Duodenal mucosa (tissue), 2 donors: ENCODE results near the gene DTNB.

ENCODE experiments used
- H3K27ac ChIP-seq: one replicate; pipeline ENCODE4 v1.7.0; 2013; ENCODE audit warnings: low read depth, low read length
- H3K27me3 ChIP-seq, 2 donors: one replicate each; pipeline ENCODE4 v1.7.0; 2013; ENCODE audit warnings: low read length in 2 of 2, control low read depth in 1 of 2; ENCODE audit not compliant: insufficient read depth in 2 of 2, control insufficient read depth in 1 of 2
- H3K36me3 ChIP-seq, 2 donors: one replicate each; pipeline ENCODE4 v1.7.0; 2013; ENCODE audit warnings: low read length in 2 of 2, control low read depth in 1 of 2; ENCODE audit not compliant: insufficient read depth in 2 of 2, control insufficient read depth in 1 of 2
- H3K4me1 ChIP-seq, 2 donors: one replicate each; pipeline ENCODE4 v1.7.0; 2013; ENCODE audit warnings: low read length in 2 of 2, control low read depth in 1 of 2; ENCODE audit not compliant: insufficient read depth in 2 of 2, control insufficient read depth in 1 of 2
- H3K4me3 ChIP-seq, 2 donors: one replicate each; pipeline ENCODE4 v1.7.0; 2013; ENCODE audit warnings: low read length in 2 of 2, low read depth in 1 of 2
- H3K9ac ChIP-seq, 2 donors: one replicate each; pipeline ENCODE4 v1.7.0; 2013; ENCODE audit warnings: low read length in 2 of 2, low read depth in 1 of 2
- H3K9me3 ChIP-seq, 2 donors: one replicate each; pipeline ENCODE4 v1.7.0; 2013; ENCODE audit warnings: low read length in 2 of 2, control low read depth in 1 of 2; ENCODE audit not compliant: control insufficient read depth in 1 of 2

DTNB gene

GRCh38 chr2:25441353-25441752 lies 232.0 kb downstream of the DTNB start:
- no peaks in the 10 kb centered on the region for H3K27me3 ChIP-seq
- no peak overlapping the region for H3K27ac ChIP-seq
- no peak overlapping the region for H3K9ac ChIP-seq
- no peak overlapping the region for H3K4me3 ChIP-seq
- H3K9me3 ChIP-seq, result no peaks in the 10 kb centered on the region
- H3K36me3 ChIP-seq, result no peaks in the 10 kb centered on the region
- no peaks in the 10 kb centered on the region for H3K4me1 ChIP-seq

DNA sequence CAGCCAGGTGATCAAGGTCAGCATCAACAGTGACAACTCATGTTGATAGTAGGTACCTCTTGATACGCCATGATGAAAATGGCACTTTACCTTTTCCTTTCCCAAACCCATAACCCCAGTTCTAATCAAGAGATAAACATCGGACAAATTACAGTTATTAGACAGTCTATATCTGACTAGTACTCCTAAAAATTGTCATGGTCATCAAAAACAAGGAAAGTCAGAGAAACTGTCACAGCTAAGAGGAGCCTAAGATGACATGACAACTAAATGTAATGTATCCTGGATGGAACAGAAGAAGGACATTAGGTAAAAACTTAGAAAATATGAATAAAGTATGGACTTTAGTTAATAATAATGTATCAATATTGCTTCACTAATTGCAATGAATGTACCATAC lies 234.6 kb downstream of the DTNB start:
- no peaks in the 10 kb centered on the region for H3K4me1 ChIP-seq
- no peaks in the 10 kb centered on the region for H3K9me3 ChIP-seq
- H3K27me3 ChIP-seq, result no peaks in the 10 kb centered on the region
- no peak overlapping the region for H3K4me3 ChIP-seq
- no peaks in the 10 kb centered on the region for H3K36me3 ChIP-seq
- H3K27ac ChIP-seq, result no peak overlapping the region
- H3K9ac ChIP-seq, result no peak overlapping the region

DNA sequence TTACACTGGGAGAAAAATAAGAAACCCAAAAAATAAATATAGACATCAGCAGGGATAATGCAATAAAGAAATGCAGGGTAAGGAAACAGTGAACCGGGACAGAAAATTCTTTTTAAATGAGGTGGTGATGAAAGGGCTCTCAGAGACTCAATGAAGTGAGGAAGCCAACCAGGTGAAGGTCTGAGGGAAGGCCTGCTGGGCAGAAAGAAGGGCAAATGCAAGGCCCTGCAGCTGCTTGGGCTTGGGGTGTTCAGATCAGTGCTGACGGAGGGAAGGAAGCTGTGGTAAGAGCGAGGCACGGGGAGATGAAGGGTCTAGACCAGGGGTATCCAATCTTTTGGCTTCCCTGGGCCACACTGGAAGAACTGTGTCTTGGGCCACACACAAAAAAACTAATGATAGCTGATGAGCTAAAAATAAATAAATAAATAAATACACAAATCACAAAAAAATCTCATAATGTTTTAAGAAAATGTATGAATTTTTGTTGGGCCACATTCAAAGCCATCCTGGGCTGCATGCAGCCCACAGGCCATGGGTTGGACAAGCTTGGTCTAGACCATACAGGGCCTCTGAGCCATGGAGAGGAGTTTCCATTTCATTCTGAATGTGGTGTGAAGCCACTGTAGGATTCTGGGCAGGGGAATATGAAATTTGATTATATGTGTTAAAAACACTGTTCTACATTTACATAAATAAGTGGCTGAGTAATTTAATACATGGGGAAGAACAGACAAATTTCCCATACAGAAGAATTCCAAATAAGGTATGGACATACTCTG lies 235.3 kb downstream of the DTNB start:
- no peak overlapping the region for H3K4me3 ChIP-seq
- no peaks in the 10 kb centered on the region for H3K27me3 ChIP-seq
- H3K4me1 ChIP-seq, result no peaks in the 10 kb centered on the region
- no peak overlapping the region for H3K9ac ChIP-seq
- no peak overlapping the region for H3K27ac ChIP-seq
- no peaks in the 10 kb centered on the region for H3K9me3 ChIP-seq
- no peaks in the 10 kb centered on the region for H3K36me3 ChIP-seq

DNA sequence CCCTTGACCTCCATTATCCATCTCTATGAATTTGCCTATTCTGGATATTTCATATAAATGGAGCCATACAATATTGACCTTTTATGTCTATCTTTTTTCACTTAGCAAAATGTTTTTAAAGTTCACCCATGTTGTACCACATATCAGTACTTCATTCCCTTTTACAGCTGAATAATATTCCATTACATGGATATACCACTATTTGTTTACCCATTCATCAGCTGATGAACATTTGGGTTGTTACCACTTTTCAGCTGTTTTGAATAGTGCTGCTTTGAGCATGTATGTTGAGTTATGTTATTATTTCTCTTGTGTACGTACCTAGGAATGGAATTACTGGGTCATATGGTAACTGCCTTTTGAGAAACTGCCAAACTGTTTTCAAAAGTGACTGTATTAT lies 238.0 kb downstream of the DTNB start:
- Histone ChIP-seq H3K27ac (no peak overlapping the region), H3K9ac (no peak overlapping the region), H3K27me3 (no peaks in the 10 kb centered on the region), H3K9me3 (no peaks in the 10 kb centered on the region), H3K4me1 (no peaks in the 10 kb centered on the region), H3K4me3 (no peak overlapping the region), H3K36me3 (no peaks in the 10 kb centered on the region)

DNA sequence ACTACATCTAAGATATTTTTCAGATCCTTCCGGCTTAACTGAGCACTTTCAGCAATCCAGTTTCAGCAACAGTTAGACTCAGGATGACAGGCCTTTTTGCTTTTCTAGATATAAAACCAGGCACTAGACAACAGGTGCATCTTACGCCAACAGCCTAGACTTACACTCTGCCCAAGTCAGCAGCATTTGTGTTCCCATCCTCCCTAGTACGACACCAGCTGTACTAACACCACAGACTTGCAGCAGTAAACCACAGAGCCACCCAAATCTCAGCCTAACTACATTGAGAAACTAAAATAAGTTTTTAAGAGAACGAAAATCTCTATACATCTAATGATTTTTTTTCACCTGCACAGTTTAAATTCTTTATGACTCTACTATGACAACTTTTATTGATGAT lies 241.8 kb downstream of the DTNB start:
- Histone ChIP-seq H3K9ac (no peak overlapping the region), H3K9me3 (no peaks in the 10 kb centered on the region), H3K36me3 (peaks cover 0 to 2% of the 10 kb centered on the region in 2 donors), H3K4me3 (no peak overlapping the region), H3K27me3 (no peaks in the 10 kb centered on the region), H3K4me1 (no peaks in the 10 kb centered on the region), H3K27ac (no peak overlapping the region)

GRCh38 chr2:25430556-25430955 lies 242.8 kb downstream of the DTNB start:
- no peak overlapping the region for H3K27ac ChIP-seq
- no peak overlapping the region for H3K9ac ChIP-seq
- no peak overlapping the region for H3K4me3 ChIP-seq
- no peaks in the 10 kb centered on the region for H3K9me3 ChIP-seq
- no peaks in the 10 kb centered on the region for H3K27me3 ChIP-seq
- no peaks in the 10 kb centered on the region for H3K4me1 ChIP-seq
- H3K36me3 ChIP-seq, result peaks cover 0 to 2% of the 10 kb centered on the region in 2 donors

DNA sequence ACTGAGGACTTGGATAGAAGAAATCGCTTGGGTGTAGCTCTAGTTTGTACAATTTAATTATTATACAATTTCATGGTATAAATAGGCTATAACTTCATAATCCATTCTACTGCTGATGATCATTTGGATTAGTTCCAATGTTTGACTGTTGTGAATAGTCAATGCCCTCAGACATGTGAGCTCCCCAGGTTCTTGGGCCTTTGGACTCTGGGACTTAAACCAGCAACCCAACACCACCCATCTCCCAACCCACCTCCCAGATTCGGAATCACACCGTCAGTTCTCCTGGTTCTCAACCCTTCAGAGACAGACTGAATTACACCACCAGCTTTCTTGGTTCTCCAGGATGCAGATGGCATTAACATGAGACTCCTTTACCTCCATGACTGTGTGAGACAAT lies 247.1 kb downstream of the DTNB start:
- Histone ChIP-seq H3K27ac (no peak overlapping the region), H3K36me3 (peaks cover 0 to 2% of the 10 kb centered on the region in 2 donors), H3K9me3 (no peaks in the 10 kb centered on the region), H3K4me3 (no peak overlapping the region), H3K9ac (no peak overlapping the region), H3K27me3 (no peaks in the 10 kb centered on the region), H3K4me1 (no peaks in the 10 kb centered on the region)

DNA sequence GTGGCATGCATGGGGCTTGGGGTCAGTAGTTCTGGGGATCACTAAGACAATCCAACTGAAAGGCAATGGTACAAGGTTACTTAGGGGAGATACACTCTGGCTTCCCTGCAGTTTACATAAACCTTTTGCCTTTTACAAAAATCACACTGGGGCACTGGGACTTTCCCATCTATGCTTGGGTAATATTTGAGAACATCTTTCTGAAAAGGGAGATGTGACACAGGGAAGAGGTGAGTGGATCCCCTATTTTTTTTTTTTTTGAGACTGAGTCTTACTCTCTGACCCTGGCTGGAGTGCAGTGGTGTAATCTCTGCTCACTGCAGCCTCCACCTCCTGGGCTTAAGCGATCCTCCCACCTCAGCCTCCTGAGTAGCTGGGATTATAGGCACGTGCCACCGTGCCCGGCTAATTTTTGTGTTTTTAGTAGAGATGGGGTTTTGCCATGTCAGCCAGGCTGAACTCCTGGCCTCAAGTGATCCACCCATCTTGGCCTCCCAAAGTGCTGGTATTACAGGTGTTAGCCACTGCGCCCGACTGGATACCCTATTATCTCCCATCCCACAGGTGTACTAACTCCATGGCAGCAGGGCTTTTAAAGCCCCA lies 248.8 kb downstream of the DTNB start:
- no peak overlapping the region for H3K27ac ChIP-seq
- no peaks in the 10 kb centered on the region for H3K27me3 ChIP-seq
- no peak overlapping the region for H3K4me3 ChIP-seq
- H3K4me1 ChIP-seq, result no peaks in the 10 kb centered on the region
- peaks cover 0 to 2% of the 10 kb centered on the region in 2 donors for H3K36me3 ChIP-seq
- H3K9me3 ChIP-seq, result no peaks in the 10 kb centered on the region
- H3K9ac ChIP-seq, result no peak overlapping the region

DNA sequence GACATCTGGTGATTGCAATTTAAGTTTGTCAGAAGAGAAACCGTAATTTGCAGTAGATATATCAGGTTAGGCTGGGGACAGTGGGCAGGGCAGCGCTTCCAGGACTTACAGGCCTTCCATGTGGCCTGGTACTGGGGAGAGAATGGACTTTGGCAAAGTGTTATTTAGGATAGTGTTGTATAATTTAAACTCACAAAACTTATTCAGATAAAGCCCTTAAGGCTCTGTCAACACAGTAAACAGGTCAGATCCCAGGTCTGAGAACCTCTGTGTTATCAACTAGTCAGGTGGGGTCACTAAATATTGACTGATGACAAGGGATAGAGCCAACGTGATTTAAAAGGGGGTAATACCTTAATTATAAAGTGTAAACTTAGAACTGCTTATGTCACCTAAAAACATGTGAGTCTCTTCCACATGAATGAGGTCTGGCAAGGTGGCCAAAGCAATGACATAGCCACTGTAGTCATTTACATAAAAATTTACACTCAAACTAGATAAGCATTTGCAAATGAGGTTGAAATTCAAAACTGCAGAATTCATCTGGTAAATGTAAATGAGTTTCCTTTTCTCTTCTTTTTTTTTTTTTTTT lies 251.5 kb downstream of the DTNB start:
- Histone ChIP-seq H3K36me3 (no peaks in the 10 kb centered on the region), H3K27me3 (no peaks in the 10 kb centered on the region), H3K4me3 (no peak overlapping the region), H3K4me1 (peaks cover 0 to 6% of the 10 kb centered on the region in 2 donors), H3K9ac (no peak overlapping the region), H3K9me3 (no peaks in the 10 kb centered on the region), H3K27ac (no peak overlapping the region)

DNA sequence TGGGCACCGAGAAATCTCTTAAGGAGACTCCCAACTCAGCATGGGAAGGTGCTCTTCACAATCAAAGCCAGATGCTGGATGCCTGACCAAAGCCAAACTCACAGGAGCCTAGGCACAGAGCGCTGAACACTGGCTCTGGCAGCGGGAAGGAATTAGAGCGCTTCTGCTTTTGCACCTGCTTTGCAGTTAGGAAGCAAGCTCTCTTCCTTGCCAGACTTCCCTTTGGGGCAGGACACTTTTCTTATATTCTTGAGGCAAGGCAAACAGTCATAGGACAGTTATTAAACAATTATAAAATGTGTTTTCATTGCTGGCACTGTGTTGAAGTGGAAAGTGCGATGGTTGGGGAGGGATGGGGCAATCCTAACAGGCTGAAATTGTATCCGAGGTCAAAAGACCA lies 252.1 kb downstream of the DTNB start:
- no peak overlapping the region for H3K4me3 ChIP-seq
- H3K27ac ChIP-seq, result no peak overlapping the region
- H3K27me3 ChIP-seq, result no peaks in the 10 kb centered on the region
- H3K4me1 ChIP-seq, result peaks cover 0 to 6% of the 10 kb centered on the region in 2 donors
- no peak overlapping the region for H3K9ac ChIP-seq
- no peaks in the 10 kb centered on the region for H3K36me3 ChIP-seq
- H3K9me3 ChIP-seq, result no peaks in the 10 kb centered on the region
